Stimulated activated CD4-positive, alpha-beta T cell treated with anti-CD3 and anti-CD28 coated beads, TNF-alpha, amount 100 ng/mL, for 48 hours (primary cell): ENCODE results near the gene ELAVL3.

Experiments used
- DNase-seq, 3 donors: peaks; one replicate each; pipeline ENCODE4 v3.0.0-alpha.2; 2020; ENCODE audit warnings: low read depth in 3 of 3

Gene ELAVL3

DNA sequence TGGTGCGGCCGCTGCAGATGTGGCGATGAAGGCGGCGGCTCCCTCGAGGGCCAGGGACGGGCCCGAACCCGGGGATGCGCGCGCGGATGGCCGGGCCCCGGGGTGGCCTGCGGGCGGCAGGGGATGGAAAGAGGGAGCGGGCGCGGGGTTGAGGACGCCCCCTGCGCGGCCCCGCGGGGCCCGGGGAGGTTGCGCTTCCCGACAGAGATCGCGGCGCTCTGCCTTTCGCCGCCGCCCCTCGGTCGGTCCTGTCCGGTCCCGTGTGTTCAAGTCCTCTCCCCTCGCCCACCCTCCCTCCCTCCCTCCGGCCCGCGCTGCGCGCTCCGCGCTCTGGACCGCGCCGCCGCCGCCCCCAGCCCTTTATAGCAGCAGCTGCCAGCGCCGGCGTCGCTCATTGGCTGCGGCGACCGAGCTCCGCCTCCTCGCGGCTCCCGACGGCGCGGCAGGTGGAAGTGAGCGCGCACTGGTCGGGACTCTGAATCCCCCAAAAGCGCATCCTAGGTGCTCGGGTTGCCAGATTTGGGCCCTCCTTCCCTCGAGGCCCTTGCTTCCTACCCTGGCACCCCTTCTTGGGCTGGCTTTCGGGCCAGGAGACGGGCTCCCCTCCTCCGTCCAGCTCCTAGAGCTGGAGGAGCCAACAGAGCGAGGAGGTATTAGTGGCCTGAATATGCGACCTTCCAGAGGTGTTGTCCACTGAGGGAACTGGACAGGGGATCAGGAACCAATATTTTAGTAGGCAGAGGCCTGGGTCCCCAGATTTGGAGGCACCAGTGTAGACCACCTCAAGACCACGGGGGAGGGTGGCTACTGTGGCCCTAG lies at the start of gene ELAVL3:
TSS of gene ELAVL3 (minus strand) at position 332 of the 819 bp plus-strand sequence. CDS start 438 bp downstream, outside the sequence.
- no peak for DNase-seq

DNA sequence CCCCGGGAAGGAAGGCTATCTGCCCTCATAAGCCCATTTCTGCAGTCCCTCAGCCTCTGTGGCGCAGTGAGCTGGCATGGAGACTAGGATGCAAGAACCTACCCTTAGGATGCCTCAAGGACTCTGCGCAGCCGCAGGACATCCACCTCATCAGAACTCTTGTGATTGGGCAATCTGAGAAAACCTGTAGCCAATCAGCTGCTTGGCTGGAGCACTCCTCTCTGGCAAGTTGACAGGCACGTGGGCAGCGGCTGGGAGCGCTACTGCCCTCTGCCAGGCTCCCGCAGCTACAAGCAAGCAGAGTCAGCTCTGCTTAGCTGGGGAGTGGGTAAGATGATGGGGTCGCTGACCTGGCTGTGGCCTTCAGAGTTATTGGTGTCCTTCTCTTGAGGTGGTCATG lies 49.6 kb upstream of the ELAVL3 start:
- DNase-seq: peak; percentile 31 to 54 (median 41)

DNA sequence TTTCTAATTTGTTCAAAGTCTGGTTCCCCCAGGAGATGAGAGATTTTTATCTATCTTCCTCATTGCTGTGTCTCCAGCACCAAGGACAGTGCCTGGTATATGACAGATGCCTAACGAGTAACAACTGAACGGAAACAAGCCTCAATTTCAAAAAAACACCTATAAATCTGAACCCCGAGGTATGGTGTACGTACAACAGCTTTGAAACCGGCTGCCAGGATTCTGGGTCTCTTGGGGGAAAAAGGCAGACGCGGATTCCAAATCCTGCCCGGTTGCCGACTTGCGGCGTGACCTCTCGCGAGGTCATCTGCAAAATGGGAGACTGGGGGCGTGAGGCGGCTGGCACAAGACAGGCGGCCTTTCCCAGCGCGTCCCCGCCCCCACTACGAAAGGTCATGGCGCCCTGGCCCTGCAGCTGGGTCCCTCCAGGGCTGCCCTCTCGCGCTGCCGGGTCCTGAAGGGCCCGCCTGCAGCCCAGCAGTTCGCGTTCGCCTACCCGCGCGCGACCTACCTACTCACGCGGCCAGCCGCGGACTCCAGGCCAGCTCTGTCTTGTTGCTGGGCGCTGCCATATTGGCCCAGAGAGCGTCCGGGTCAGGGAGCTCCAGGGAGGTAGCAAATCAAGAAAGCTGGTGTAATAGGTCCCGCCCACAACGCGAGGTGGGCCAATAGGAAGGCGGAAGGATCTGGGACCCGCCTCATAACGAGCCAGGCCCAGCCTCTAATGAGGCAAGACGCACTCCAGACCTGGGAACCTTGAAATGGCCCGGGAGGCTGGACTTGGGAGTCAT lies 47.9 kb upstream of the ELAVL3 start, which contains the start of gene ECSIT:
TSS of gene ECSIT (minus strand) at position 584 of the 791 bp plus-strand sequence. CDS start 9,964 bp downstream, outside the sequence.
- peak; percentile 88 to 92 (median 91) for DNase-seq

DNA sequence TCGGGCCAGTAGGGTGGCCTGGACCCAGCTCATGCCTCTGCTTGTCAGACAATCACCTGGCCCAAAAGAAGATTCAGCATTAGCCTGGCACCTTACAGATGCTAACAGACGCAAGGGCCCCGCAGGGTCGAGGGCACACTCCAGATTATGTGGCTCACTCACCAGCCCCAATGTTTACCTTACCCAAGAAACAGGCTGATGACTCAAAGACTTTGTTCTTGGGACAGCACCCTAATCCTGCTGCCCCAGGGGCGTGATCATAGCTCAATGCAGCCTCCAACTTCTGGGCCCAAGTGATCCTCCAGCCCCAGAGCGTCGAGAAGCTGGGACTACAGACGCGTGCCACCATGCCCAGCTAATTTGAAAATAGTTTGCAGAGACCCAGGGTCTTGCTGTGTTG lies 38.3 kb upstream of the ELAVL3 start:
- DNase-seq: no peak

DNA sequence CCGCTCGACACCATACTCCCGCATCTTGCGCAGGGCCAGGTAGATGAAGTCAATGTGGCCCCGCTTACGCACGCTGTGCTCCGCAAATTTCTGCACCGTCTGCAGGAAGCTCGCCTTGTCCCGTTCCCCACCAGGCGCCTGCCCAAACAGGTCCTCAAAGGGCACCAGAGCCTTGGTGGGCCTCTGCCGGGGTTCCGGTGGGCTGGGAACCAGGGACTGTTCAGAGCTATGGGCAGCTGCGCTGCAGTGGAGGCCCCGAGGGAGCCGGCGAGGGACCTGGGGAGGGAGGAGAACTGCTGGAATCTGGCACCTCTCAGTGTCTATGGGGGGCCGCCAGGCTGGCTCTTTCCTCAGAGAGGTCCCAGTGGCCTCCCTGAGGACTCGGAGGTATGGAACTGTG lies 33.1 kb upstream of the ELAVL3 start:
- DNase-seq: no peak

DNA sequence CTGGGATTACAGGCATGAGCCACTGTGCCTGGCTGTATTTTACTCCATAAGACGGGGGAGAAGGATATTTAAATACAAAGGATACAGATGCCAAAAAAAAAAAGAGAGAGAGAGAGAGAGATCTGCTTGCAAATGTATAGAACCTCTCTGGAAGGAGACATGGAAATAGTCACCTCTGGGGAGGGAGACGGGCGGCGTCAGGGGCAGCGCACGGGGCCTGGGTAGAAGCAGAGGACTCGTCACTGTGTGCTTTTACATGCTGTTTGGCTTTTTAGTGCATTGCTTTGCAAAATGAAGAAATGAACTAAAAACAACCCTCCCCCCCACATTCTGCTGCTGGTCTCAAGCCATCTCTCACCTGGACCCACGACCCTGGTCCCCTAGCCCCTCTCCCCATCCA lies 29.6 kb upstream of the ELAVL3 start:
- DNase-seq: no peak

DNA sequence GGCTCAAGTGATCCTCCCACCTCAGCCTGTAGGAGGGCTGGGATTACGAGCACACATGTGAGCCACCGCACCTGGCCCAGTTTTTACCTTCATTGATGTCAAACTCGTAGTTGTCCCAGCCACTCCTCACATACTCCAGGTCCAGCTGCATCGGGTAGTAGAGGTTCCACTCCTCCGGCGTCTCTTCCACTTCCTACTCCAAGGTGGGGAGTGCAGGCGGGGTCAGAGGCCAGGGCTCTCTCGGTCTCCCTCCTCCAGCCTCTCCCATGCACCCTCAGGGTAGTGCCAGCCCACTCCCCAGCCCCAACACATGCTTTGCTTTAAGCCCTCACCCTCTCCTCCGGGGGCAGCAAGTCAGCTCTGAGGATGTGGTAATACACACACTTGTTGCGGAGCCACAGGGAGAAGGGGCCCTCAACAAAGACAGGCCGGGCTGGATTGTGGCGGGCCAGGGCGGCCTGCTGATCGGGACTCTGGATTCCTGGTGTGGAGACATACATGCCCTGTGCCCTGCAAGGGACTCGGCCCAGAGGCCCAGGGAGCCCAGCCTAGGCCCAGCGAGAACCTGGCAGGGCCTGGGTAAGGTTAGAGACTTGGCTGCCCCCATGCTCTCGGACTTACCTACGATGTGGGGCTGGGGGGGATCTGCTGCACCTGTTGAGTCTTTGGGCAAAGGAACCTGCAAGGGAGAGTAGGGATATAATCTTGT lies 26.7 kb upstream of the ELAVL3 start:
- DNase-seq: no peak

DNA sequence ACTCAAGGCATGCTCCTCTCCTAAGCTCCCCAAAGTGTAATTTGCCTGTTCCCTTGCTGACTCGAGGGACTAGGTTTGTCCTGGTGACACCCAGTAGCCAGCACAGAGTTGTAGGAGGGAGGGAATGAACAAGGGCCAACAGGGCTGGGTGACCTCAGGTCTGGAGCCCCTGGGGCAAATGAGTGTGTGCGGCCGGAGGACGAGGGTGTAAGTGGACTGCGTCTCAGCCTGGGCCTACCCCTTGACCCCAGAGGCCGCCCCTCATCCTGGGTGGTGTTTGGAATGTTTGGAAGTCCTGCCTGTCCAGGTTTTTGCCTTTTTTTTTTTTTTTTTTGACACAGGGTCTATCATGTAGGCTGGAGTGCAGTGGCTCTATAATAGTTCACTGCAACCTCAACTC lies 26.1 kb upstream of the ELAVL3 start:
- no peak for DNase-seq

DNA sequence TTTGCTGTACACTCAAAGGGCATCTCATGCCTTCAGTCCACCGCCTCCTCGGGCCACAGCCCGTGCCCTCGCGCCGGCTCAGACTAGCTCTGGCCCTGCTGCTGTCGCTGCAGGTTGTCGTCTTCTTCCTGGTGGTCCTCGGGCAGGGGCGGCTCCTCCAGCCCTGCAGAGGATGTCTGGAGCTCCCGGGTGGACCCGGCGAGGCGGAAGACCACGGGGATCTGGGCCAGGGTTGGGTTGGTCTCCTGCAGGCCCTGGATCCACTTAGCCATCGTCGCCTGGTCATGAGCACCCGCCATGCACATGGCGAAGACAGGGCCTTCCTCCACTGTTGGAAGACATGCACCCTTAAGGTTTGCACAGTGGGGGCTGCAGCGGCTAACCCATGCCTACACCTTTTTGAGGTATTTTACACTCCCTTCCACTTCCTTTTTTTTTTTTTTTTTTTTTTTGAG lies 25.3 kb upstream of the ELAVL3 start:
- DNase-seq: no peak

DNA sequence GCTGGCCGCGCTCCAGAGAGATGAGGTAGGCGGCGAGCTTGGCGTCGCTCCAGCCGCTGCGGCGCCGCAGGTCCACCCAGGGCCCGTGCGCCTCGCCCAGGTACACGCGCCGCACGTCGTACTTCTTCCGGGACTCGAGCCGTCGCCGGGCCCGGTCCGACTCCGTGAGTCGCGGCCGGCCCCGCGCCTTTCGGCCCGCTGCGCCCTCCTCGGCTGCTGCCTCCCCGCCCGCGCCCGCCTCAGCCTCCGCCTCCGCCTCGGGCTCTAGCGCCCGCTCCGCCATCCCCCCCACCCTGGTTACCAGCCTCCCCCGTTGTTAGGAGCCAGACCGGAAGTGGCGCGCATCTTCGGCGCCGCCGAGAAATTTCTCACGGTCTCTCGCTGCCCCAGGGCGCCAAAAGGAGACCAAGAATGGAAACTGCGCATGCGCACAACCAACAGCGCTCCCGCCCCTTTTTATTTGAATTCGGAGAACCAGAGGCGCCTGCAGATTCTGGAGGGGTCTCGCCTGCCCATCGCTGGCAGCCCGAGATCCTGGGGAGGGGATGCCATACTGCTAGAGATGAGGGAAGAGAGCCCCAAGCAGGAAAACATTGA lies 24.8 kb upstream of the ELAVL3 start, which contains the start of gene ZNF653:
TSS of gene ZNF653 (minus strand) at position 336 of the 597 bp plus-strand sequence. CDS start at position 283, 53 bp downstream.
- DNase-seq: peak; percentile 89 to 94 (median 90)

DNA sequence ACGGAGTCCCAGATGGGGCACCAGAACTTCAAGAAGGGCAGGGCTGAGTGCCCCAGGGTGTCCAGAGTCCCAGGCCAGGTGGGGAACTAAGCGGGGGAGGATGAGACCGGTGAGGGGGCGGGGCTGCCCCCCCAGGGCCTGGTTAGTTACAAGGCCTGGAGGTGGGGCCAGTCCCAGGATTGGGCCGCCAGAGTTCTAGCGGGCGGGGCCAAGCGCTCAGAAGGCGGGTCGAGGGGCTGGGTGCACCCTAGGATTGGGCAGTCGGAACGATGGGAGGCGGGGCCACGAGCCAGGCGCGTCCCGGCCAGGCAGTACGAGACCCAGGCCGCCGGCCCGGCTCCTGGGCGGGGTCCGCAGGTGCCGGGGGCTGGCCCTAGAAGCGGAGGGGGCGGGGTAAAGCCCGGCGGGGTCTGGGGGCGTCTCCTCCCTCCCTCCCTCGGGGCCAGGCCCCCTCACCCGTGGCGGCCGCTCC lies 24.2 kb upstream of the ELAVL3 start:
- DNase-seq: peak; percentile 95 to 98 (median 96)

DNA sequence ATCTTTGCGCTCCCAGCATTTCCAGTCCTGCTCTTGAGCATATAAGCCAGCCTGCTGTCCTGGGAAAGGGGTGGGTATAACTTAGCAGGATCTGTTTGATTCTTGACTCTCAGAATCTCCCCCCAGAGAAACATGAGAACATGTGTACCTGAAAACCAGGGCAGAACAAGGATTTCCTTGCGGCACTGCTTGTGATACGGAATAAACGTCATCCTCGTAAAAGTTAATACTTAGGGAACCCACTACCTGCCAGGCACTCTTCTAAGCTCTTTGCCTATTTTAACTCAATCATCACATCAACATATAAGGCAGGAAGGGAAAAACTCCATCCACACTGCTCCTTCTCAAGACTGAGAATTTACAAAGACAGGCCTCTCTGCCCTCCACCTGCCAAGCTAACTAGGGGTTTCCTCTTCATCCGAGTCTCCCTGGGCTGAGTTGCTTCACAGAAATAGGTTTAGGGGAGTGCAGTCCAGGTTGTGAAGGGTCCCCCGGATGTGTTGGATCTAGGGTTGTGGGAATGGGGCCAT lies 23.7 kb upstream of the ELAVL3 start:
- no peak for DNase-seq

DNA sequence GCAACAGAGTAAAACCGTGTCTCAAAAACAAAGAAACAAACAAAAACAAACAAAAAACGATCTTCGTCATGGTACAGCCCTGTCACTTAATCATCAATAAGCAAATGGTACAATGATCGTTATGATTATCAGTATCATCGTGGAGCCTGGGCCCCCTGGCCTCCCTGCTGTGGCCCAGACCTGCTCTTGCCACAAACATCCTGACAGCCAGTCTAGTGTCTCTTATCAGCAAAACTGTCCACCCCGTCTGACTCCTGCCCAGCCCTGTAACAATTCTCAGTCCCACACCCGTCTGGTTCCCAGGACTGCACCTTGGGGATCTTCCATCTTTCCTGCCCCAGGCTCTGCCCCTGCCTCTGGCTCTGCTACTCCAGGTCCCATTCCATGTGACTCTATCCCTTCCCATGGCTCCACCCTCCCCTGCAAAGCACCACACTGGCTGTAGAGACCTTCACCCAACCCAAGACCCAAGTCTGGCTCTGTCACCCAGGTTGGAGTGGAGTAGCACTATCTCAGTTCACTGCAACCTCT lies 19.1 kb upstream of the ELAVL3 start:
- DNase-seq: no peak

DNA sequence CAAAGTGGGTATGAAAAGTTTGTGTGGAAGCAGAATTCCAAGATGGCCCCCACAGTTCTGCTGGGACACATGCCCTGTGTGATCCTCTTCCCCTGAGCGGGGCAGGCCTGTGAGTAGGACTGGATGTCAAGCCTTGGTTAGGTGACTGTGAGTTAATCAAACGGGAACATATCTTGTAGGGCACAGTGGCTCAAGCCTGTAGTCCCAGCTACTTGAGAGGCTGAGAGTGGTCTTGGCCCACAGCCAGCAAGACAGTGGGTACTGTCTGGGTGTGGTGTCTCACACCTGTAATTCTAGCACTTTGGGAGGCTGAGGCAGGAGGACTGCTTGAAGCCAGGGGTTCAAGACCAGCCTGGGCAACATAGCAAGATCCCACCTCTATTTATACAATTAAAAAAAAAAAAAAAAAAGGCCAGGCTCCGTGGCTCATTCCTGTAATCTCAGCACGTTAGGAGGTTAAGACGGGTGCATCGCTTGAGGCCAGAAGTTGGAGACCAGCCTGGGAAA lies 18.4 kb upstream of the ELAVL3 start:
- DNase-seq: no peak

DNA sequence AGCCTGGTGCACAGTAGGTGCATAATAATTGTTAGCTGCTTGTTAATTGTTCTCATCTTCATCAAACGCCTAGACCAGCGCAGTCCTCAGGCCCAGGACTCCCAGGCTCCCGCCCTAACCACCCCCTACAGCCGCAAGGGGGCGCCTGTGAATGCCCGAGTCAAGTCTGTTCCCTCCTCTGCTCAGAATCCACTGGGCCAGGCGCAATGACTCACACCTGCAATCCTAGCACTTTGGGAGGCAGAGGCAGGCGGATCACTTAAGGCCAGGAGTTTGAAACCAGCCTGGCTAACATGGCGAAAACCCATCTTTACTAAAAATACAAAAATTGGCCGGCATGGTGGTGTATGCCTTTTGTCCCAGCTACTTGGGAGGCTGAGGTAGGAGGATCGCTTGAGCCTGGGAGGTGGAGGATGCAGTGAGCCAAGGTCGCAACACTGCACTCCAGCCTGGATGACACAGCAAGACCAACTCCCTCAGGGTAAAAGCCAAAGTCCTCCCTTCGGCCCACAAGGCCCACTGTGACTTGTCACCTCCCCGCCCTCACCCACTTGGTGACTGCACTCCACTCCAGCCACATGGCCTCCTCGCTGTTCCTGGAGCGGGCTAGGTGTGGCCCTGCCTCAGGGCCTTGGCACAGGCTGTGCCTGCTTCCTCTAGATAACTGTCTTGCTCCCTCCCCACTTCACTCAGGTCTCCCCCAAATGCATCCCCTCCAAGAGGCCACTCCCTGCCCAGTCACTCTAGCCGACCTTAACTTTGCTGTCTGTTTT lies 15.7 kb upstream of the ELAVL3 start:
- DNase-seq: peak; percentile 44 to 61 (median 58)

DNA sequence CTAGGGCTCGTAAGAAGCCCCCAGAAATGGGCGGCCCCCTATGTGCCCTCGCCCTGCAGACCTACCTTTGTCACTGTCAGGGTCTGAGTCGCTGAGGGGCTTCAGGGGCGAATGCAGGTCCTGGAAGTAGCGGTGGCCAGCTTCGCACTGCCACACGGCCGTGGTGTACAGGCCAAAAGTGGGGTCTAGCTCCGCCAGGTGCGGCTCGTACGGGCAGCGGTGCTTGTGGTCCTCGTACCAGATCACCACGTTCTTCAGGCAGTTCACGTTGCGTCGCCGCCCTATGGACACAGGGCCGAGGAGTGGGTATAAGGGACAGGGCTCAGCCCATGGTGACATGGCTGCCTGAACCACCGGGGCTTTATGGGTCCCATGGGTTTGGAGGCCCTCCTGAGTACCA lies 15.0 kb upstream of the ELAVL3 start:
- DNase-seq: no peak

DNA sequence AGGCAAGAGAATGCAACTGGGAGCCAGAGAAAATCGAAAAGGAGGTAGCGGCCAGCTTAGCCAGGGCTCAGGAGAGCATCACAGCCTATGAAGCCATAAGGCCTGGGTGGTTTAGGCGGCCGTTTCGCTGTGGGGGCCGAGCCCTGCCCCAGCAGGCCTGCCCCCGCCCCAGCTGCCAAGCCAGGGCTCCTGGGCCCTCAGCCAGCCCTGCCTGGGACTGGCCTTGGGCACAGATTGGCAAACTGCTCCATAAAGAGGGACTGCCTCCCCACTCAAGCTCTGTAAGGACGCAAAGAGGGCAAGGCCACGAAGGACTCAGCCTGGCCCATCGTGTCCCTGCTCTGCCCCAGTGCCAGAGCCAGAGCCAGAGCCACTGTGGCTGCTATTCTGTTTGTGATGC lies 14.6 kb upstream of the ELAVL3 start:
- DNase-seq: no peak

DNA sequence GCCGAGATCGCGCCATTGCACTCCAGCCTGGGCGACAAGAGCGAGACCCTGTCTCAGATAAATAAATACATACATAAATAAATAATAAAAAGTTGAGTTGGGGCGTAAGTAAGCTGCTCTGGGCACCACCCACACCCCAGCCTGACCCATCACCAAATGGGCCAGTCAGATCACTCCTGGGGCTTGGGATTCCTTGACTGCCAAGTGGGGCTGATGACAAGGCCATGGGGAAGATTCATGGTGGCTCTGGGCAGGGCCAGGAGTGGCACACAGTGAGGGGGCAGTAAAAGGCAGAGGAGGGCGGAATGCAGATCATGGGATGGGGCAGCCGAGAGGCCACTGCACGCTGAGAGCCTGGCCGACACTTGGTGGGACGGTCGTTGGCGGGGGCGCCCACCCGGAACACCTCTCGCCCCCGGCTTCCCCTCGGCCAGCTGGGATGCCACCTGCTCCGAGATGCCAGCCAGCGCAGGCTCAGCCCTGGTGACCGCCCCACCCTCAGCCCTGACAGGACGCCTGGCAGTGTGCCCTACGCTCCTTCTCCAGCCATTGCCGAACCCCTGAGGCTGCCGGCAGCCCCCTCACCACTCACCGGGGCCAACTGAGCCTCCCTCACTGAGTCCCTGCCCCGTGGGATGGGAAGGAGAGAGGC lies 13.9 kb upstream of the ELAVL3 start:
- DNase-seq: no peak

DNA sequence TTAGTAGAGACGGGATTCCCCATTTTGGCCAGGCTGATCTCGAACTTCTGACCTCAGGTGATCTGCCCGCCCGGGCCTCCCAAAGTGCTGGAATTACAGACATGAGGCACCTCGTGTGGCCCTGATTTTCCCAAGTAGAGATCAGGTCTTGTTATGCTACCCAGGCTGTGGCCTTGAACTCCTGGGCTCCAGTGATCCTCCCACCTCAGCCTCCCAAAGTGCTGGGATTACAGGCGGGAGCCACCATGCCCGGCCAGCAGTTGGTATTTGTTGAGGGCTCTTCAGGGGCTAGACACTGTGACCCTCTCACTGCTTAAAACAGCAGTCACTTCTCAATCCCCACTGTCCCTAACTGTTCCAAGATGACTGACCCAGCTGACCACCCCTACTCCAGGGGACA lies 8.5 kb upstream of the ELAVL3 start:
- no peak for DNase-seq
